GM21737 (cell line): ENCODE results near the gene LRRC51.

Experiments used
- ATAC-seq: cut with Tn5 transposase; IDR thresholded peaks from one replicate; pipeline ENCODE4 v1.9.1; 2021; ENCODE audit warnings: mild to moderate bottlenecking, moderate library complexity; ENCODE audit not compliant: unreplicated experiment

Gene LRRC51

DNA sequence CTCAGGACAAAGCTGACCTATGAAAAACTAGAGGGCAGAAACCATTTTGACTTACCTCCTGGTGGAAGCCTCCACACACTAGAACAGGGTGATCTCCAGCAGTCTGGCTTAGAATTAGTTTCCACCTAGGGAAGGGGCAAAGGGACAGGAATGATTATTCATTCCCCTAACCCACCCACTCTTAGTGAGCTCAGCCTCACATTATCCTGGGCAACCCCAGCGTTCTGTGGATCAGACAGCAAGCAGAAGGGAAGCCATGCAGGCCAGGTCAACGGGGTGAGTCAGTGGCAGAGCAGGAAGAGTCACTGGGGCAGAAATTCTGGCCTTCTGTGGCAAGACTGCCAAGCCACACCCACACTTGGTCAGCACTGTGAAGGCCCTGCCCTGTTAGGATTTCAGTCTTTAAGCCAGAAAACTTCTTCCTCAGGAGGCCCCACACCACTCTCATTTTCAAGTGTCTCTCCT lies 10.8 kb upstream of the LRRC51 start:
- ATAC-seq = no peak

DNA sequence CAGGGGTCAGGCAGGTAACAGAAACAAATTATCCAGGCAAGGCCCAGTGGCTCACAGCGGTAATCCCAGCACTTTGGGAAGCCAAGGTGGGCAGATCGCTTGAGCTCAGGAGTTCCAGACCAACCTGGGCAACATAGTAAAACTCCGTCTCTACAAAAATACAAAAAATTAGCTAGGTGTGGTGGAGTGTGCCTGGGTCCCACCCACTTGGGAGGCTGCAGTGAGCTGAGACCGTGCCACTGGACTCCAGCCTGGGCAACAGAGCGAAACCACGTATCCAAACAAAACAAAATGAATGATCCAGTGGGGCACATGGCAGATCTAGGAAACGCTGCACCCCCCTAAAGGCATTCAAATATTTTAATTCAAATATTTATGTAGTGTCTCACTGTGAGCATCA lies 10.2 kb upstream of the LRRC51 start:
- no peak for ATAC-seq

DNA sequence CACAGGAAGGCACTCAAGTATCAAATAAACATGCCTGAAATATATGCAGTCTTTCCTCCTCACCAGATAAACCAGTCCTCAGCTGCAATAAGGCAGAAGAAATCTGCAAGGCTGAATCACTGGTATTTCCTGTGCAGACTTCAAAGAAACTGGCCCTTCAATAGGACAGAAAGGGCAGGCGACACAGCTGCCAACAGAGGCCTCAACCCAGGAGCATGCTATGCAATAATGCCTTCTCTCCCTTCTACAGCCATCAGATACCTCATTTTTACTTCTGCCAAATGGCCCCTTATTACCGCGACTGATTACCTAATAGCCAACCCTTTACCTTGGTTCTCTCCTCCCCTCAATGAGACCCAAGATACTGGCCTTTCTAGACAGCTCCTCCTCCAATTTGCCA lies 8.3 kb upstream of the LRRC51 start:
- ATAC-seq = no peak

DNA sequence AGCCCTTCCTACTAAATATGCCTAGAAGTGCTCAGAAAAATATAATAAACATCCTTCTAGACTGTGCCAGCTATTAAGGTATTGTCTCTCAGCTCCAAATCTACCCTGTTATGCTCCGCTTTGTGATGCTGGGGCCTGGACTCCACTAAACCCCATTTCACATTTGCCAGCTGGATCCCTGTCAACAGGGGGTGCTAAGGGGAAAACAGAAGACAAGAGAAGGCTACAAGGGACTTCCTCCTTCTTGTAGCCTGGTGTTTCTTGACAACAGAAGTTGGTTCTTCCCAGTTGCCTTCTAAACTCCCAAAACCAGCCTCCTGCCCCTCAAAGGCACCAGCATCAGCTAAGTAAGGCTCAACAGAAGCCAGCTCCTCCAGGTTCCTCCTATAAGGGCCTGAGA lies 5.5 kb upstream of the LRRC51 start:
- no peak for ATAC-seq

DNA sequence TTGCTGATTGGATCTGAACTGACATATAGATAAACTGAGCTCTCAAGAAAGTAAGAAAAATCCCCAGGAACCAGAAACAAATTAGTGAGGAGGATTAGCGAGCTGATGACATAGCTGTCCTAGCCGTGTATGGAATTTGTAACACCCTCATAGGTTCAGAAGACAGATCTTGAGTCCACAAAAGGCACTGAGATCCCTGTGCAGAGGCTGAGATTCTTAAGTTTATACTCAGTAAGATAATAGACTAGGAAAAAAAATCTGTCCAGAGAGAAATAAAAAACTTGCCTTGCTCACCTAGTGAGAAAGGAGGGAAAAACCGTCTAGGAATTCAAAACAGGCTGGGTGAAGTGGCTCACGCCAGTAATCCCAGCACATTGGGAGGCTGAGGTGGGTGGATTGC lies 4.9 kb upstream of the LRRC51 start:
- ATAC-seq = no peak

DNA sequence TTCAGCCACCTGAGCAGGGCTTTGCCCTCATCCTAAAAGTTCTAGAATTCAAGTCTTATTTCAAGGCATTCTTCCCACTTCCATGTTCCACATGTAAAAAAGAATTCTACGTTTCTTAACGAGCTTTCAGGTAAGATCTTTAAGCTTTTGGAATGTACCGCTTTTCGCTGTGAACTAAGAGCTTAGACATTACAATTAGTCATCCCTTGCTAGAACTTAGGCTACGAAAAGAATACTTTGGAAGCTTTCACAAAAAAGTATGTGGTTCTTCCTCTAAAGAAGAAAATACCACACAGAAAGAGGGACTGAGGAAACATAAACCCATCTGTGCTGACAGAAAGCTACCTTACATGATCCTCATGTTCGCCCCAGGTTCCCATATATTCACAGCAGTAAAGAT lies 2.2 kb upstream of the LRRC51 start:
- no peak for ATAC-seq

DNA sequence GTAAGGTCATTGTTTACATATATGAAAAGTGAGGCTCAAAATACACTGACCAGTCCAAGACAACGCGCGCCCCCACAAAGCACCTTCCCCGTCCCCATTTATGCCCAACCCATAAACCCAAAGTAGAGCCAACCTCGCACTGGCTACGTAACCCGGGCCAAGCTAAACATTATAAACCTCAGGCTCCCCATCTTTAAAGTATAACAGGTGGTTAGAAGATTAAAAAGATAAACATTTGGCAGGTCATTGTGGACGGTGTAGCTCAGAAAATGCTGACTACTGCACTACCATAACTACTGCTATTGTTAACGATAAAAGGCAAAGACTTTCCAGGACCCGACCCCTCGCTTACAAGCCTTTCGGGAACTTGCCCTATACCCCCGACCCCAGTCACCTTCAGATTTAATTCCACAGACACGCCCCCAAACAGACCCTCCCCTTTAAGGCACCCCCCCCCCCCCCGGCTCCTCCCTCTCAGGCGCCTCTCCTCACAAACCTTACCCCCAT lies 778 bp upstream of the LRRC51 start:
- no peak for ATAC-seq

DNA sequence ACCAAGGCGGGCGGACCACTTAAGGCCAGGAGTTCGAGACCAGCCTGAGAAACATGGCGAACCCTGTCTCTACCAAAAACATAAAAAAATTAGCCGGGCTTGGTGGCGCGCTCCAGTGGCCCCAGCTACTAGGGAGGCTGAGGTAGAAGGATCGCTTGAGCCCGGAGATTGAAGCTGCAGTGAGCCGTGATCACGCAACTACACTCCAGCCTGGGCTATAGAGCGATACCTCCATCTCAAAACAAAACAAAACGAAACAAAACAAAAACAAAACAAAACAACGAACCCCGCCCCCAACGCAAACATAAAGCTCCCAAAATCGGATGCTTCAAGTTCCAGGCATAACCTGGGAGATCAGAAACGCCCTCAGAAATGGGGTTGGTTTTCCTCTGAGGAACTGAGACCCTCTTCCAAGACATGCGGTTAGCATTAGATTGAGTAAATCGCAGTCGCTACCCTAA lies 564 bp downstream of the LRRC51 start:
- ATAC-seq = no peak

DNA sequence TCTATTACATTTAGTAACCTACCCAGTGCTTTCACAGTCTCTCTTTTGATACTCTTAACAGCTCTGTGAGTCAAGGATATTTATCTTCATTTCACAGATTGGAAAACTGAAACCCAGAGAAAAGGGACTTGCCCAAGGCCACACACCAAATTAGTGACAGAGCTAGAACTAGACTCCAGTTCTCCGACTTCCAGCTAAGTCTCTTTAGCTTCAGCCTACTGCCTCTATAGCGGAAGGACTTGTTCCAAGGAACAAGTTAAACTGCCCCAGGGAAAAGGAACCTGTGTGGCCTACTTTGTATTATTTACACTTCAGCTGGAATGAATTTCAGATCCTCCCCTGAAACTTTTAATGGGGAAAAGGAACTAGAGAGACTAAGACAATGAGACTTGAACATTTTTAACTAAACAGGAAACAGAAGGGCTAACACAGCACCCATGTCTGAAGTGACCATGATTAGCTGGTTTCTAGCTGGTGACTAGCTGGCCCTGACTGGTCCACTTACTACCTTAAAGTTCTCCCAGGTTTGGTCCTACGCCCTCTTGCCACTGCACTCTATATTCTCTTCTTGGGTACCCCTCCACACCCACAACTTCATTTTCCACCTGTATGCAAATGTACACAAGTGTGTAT lies 1.3 kb downstream of the LRRC51 start:
- no peak for ATAC-seq

DNA sequence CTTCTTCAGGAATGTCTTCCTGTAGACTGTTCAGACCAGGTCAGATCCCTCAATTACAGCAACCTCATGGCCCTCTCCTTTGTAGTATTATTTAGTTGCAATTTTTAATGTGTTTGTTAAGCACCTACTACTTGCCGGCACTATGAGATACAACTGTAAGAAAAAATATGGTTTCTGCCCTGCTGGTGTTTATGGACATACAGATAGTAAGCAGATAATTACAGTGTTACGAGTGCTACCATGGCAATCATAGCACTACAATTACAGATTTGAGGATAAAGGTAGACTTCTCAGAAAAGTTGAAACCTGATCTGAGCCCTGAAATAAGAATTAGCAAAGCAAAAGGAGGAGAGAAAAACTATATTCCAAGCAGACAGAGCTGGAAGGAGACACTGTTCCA lies 2.8 kb downstream of the LRRC51 start:
- no peak for ATAC-seq

DNA sequence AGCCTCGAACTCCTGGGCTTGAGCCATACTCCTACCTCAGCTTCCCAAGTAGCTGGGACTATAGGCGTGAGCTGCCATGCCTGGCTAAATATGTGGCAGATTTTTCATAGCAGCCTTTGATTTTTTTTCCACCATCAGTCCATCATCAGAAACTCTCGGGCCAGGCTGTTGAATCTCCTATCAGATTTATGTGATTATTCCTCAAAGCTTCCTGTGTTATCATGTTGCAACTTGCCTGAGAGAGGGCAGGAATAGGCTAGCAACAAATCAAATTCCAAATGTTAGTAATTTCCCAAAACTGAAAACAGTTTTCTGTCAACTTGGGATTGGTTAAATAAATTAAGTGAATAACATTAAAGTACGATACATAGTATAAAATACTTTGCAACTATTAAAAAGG lies 3.4 kb downstream of the LRRC51 start:
- ATAC-seq = no peak

DNA sequence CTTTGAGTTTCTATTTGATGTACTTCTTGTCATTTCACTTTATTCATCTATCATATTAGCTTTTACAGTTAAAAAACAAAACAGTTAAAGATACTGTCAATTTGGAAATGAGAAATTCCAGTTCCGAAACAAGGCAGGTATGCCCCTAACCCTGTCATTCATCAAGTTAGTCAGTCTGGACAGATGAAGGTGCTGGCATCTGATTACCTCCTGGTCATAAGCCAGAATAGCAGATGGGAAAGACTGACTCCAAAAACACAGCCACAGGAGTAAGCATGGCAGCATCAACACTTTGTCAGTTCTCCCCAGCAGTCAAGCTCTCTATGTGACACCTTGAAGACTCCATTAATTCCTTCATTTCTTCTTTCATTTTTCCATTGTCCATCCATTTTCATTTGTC lies 4.3 kb downstream of the LRRC51 start:
- ATAC-seq = no peak

DNA sequence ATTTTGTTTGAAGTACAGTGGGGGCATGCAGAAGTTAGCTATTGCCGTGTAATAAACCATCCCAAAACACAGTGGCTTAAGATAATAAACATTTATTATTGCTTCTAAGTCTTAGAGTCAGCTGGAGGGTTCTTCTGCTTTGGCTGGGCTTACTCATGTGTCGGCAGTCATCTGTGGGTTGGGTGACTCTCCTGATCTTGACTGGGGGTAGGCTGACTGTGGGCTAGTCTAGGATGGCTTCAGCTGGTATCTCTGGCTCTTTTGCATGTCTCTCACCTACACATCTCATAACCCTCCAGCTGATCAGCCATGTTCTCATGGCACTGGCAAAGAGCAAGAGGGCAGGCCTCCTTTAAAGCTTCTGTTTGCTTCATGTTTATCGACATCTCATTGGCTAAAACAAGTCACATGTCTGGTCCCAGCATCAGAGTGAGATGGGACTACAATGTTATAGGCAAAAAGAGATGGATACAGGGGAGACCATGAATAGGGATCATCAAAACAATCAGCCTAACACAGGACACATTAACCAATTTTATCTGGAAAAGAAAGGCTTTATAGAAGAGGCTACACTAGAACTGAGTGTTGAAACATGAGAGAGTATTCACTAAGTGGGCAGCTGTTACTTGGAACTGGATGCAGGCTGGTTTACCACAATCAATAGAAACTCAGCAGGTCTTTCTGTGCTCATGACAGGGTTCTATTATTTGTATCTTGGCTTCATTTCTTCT lies 5.1 kb downstream of the LRRC51 start:
- no peak for ATAC-seq

DNA sequence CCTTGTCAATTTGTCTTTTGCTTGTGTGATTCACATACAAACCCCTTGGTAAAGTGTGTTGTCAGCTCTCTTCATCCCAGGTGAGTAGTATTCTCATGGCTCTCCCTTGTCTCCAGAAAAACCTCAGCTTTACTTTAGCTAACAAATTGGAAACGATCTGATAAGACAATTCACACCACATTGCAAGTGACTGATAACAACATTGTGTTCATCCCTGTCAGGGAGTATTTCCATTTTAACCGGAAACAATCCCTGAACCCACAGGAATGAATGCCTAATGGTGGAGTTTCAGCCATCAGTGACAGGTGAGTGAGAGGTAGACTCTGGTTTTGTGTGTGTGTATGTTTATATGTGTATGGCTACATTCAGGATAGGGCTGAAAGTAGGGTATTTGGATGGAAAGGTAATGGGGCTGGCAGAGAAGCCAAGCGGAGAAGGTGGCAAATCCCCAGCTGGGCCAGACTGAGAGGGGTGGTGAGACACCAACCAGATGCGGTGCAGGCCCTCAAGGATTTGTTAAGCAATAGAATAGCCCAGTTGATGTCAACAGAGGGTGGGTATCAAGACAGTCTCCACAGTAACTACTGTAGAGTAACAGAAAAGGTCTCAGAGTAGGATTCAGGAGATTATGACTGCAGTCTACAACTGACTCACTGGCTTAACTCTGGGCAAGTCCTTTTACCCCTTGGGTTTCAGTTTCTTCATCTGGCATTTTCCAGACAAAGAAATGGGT lies 7.6 kb downstream of the LRRC51 start:
- ATAC-seq = no peak

DNA sequence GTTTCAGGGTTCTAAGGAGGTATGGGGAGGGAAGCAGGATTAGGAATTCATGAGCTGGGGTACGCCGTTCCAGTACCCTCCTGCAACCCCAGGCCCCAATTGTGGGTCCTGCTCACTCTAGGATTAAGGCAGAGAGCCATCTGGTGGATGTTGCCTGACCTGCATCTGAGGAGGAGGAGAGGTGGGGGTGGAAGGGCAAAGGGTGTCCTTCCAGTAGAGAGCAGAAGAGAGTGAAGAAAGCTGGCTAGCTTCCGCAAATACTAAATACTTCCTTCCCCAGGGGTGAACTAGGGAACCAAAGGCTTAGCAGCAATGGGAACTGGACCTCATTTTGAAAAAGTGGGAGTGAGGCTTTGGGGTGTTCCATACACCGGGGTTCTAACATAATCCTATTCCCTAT lies 10.6 kb downstream of the LRRC51 start:
- peak; percentile 65 for ATAC-seq

DNA sequence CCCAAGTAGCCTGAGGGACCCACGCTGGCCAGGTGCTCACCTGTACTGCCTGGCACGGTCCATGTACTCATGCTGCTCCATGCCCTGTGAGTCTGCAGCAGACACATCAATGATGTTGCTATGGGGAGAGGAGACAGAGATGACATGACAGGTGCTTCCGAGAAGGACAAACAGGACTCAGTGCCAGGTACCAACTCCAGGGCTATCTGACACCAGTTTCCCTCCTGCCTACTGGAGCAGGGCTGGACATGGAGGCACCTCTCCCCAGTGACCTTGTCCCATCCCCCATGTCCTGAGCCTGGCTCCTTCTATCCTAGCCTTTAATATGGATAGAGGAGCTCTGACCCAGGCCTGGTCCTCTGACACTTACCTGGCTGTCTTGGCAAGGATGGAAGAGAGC lies 18.1 kb downstream of the LRRC51 start:
- ATAC-seq = no peak

DNA sequence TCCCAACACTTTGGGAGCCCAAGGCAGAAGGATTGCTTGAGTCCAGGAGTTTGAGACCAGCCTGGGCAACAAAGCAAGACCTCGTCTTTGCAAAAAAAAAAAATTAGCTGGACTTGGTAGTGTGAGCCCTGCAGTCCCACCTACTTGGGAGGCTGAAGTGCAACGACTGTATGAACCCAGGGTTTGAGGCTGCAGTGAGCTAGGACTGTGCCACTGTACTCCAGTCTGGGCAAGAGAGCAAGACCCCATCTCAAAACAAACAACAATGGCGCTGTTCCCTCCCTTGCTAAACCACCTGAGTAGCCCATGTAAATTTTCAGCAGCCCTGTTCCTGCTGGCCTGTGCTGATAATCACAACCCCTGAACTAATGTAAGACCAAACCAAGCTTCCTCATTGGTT lies 19.4 kb downstream of the LRRC51 start:
- ATAC-seq = no peak

DNA sequence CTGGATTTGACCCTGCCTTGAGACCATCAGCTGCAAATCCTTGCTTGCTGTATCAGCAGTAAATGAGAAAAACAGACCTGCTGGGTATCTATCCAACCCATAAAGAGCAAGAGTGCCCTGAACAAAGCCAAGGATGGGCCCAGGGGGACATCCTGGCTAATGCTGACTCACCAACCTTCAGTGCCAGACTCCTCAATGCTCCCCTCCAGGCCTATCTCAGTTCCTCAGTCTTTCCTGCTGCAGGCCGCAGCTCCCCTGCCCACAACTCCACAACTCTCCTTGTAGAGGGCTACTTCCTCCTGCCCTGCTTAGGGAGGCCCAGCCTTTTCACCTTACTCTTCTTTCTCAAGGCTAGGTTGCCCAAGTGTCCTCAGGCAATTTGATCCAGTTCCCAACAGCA lies 19.8 kb downstream of the LRRC51 start:
- no peak for ATAC-seq

DNA sequence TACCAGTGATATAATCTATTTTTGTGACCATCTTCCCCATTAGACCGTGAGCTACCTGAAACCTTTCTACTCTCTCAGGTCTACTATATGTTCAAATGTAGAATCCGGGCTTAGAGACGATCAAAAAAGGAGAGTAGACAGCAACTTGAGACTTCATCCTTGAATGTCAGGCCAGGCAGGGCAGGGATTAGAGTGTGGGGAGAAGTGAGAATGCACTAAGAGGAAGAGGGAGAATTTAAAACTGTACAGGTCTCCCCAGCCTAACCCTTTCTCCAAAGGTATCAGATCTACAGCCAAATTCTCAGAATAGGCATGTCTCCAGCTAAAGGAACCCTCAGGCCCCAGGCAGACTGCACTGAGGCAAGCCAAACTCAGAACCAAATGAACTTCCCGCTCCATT lies 21.5 kb downstream of the LRRC51 start:
- no peak for ATAC-seq

DNA sequence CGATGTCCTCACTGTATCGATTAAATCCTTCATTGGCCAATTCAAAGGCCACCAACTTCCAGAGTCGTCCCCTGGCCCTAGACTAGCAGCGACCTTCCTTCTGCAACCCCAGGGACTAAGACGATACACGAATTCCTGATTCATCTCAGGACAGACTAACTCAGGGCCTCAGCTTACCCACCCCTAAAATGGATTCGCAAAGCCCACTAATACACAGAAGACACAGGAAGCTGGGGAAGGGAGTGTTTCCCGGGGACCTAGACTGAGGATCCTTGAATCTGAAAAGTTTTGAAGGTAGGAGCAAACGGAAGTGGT lies 21.9 kb downstream of the LRRC51 start:
- no peak for ATAC-seq

DNA sequence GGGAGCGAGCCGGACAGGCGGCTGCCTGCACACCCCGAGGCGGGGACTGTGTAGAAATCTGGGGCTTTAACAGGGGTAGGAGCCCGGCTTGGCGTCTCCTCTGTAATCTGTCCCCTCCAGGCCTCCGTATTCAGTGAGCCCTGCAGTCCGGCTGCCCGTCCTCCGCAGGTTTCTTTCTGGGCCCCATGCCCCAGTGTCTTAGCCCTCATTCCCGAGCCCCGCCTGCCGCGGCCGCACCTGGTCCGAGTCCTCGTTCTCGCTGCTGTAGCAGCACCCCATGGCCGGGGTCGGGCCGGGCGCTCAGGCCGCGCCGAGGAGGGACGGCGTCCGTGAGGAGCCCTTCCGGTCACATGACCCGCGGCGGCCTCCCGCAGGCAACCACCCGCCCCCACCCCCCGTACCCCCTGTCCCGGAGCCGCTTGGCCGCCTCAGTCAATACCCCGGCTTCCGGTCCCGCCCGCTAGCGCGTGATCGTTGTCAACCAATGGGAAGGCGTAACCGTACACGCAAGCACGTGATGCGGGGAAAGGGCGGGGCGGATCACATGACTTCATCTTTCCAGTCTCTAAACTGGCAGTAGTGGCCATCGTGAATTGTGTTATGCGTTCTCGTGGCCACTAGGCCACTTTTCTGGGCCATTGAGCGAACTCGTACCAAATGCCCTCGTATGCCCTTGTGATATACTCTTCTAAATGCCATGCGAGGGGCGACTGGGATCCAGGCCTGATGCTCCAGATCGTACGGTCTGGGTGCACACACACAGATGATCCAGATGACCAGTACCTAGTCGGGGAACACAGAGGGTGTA lies 22.5 kb downstream of the LRRC51 start, which contains the start of gene LAMTOR1:
TSS of gene LAMTOR1 (minus strand) at position 352 of the 808 bp plus-strand sequence. CDS start at position 279, 73 bp downstream.
- ATAC-seq = peak; percentile 81
